Stimulated activated CD4-positive, alpha-beta T cell treated with anti-CD3 and anti-CD28 coated beads, Interleukin-15, amount 100 ng/mL, for 1 hour (primary cell): ENCODE data around the gene KMT5C.

ENCODE experiments used
- DNase-seq, 2 donors: peaks; one replicate each; pipeline ENCODE4 v3.0.0-alpha.2; 2020; ENCODE audit warnings: low read depth in 1 of 2, low spot score in 1 of 2

KMT5C gene

GRCh38 chr19:55346725-55347441 is 7.2 kb downstream of the KMT5C start:
- DNase-seq = no peak

GRCh38 chr19:55347442-55348009 is 7.8 kb downstream of the KMT5C start:
- DNase-seq = no peak

- DNase-seq = no peak
These were observed 8.8 kb downstream of the KMT5C start for GRCh38 chr19:55348317-55349034.

- DNase-seq = no peak
These were observed 11.1 kb downstream of the KMT5C start for GRCh38 chr19:55350620-55351315.

GRCh38 chr19:55352040-55352439 is 12.4 kb downstream of the KMT5C start:
- no peak for DNase-seq

- no peak for DNase-seq
These were observed 13.0 kb downstream of the KMT5C start for GRCh38 chr19:55352549-55353145.

- DNase-seq = no peak
These were observed 13.7 kb downstream of the KMT5C start for GRCh38 chr19:55353356-55353802.

- DNase-seq = peak; percentile 34 to 49
These were observed 14.4 kb downstream of the KMT5C start for GRCh38 chr19:55353803-55354697.

- no peak for DNase-seq
These were observed 15.1 kb downstream of the KMT5C start, which contains the start of gene COX6B2 for GRCh38 chr19:55354698-55355212. TSS of gene COX6B2 (minus strand) at chr19:55354719. CDS start at chr19:55354521, 198 bp downstream.

- no peak for DNase-seq
These were observed 15.6 kb downstream of the KMT5C start for GRCh38 chr19:55355213-55355821.

GRCh38 chr19:55358493-55358892 is 18.8 kb downstream of the KMT5C start:
- DNase-seq = no peak

- no peak for DNase-seq
These were observed 19.6 kb downstream of the KMT5C start for GRCh38 chr19:55358943-55359908.

- DNase-seq = no peak
These were observed 21.2 kb downstream of the KMT5C start for GRCh38 chr19:55360902-55361301.

- DNase-seq = no peak
These were observed 22.7 kb downstream of the KMT5C start for GRCh38 chr19:55362174-55362989.

GRCh38 chr19:55362990-55363716 is 23.5 kb downstream of the KMT5C start, which contains the start of gene GARIN5B:
TSS of gene GARIN5B (minus strand) at chr19:55363260. CDS start at chr19:55363066, 194 bp downstream.
- no peak for DNase-seq

GRCh38 chr19:55365245-55365644 is 25.6 kb downstream of the KMT5C start:
- no peak for DNase-seq

GRCh38 chr19:55365964-55366363 is 26.3 kb downstream of the KMT5C start:
- DNase-seq = no peak
